Heart left ventricle (tissue), 16 donors: ENCODE results near the gene DAB2IP. TPM values are rescaled to one million over a fixed set of nuclear protein-coding genes. Genes with fewer than 3 reads are reported as not detected.
A peak's percentile ranks its signal among the peaks of the same experiment; 100 is the strongest.

Experiments
- ATAC-seq, 4 donors: fragments of 200-7000 bp; cut with Tn5 transposase; one replicate each; pipeline ENCODE4 v1.9.1; 2020 to 2022; ENCODE audit warnings: moderate library complexity in 4 of 4, mild to moderate bottlenecking in 3 of 4, moderate number of reproducible peaks in 1 of 4
- DNase-seq, 5 donors: peaks; one replicate each; pipeline ENCODE4 v3.0.0-alpha.2; 2020
- H3K27ac ChIP-seq, 12 donors: fragments of 200-600 bp; sonication (generic) in 4 of 12; one replicate each; pipeline versions ENCODE4 v1.5.0 to v1.8.0; 2016 to 2022; ENCODE audit warnings: mild to moderate bottlenecking in 2 of 12
- H3K27me3 ChIP-seq, 9 donors: fragments of 200-600 bp; sonication (generic) in 2 of 9; one replicate each; pipeline versions ENCODE4 v1.5.1 to v1.8.0; 2016 to 2022; ENCODE audit warnings: mild to moderate bottlenecking in 3 of 9
- H3K36me3 ChIP-seq, 9 donors: fragments of 200-600 bp; sonication (generic) in 2 of 9; one replicate each; pipeline versions ENCODE4 v1.5.0 to v1.8.0; 2018 to 2022; ENCODE audit warnings: mild to moderate bottlenecking in 2 of 9
- H3K4me1 ChIP-seq, 12 donors: fragments of 200-600 bp; sonication (generic) in 4 of 12; one replicate each; pipeline versions ENCODE4 v1.5.0 to v1.8.0; 2016 to 2022; ENCODE audit warnings: mild to moderate bottlenecking in 3 of 12
- H3K4me3 ChIP-seq, 12 donors: fragments of 200-600 bp; sonication (generic) in 4 of 12; one replicate each; pipeline versions ENCODE4 v1.5.0 to v1.8.0; 2017 to 2022; ENCODE audit warnings: mild to moderate bottlenecking in 9 of 12, moderate library complexity in 4 of 12
- H3K9me3 ChIP-seq, 12 donors: fragments of 200-600 bp; sonication (generic) in 4 of 12; one replicate each; pipeline versions ENCODE4 v1.5.0 to v1.8.0; 2016 to 2022; ENCODE audit warnings: mild to moderate bottlenecking in 1 of 12
- POLR2A ChIP-seq, 2 donors: fragments of 450-650 bp; IDR thresholded peaks; one replicate each; pipeline ENCODE4 v1.6.1; 2017; ENCODE audit warnings: antibody characterized with exemption in 2 of 2, mild to moderate bottlenecking in 2 of 2, moderate library complexity in 2 of 2
- WGBS, 4 donors: extraction: QIAGEN DNeasy Blood & Tissue Kit in 2 of 4; methylation state at CpG; one replicate each; pipeline versions ENCODE4 v1.1.5 to v1.1.7; 2013 to 2018; 5-methylcytosine and 5-hydroxymethylcytosine counted together
- intact Hi-C, 10 donors: fragments of 100-400 bp; cut with DNase I; formaldehyde crosslinking; loops; one replicate each; pipeline versions ENCODE4 v1.11.1 to v1.14.2; 2022
- polyA plus RNA-seq, 2 donors: library from polyadenylated mRNA; stranded (reverse); fragments of 200-250 nt; gene quantifications; one replicate each; pipeline ENCODE4 v1.2.3, GENCODE V29; 2013
- total RNA-seq, 9 donors: library from RNA; depleted of rRNA in 2 of 9; stranded (reverse); fragments of >200 nt in 2 of 9; fragmentation: NEBNext Ultra II Directional in 3 of 9; extraction: Animal tissue kit (Norgen Biotek cat#: 25700) in 3 of 9; gene quantifications; one replicate each; pipeline versions ENCODE4 v1.1.0 to v1.2.4, GENCODE V29; 2016 to 2023
- TF ChIP-seq, protein P1 (sequence below), 12 donors: fragments of 200-600 bp; sonication (generic) in 4 of 12; IDR thresholded peaks; one replicate each; pipeline versions ENCODE4 v1.5.0 to v1.8.0; 2018 to 2022; ENCODE audit warnings: antibody characterized with exemption in 12 of 12, mild to moderate bottlenecking in 5 of 12
- donor health status: ischemic (EF 13 %, LVEDD 7.1; RV severe dilation, severe dysfunction).
- donor health status: healthy with polysubstance abuse.
- donor health status: DM: no; HTN: yes; CAD: no.
- donor health status: DM: no; HTN: no; CAD: no.
- donor health status: ischemic (EF 25% LVEDD 6.9; RV normal size, moderate dysfunction).
- donor health status: ischemic (EF 25% LVEDD 5.7; RV mildly dilated, moderate dysfunction).
- donor health status: healthy.
- donor health status: DM: yes; HTN: yes; CAD: no.
- donor health status: ischemic (EF 35%, LVEDD 5.7; RV mildly dilated, moderate dysfunction).
- donor health status: nonischemic (EF 11% LVEDD 7.7; RV severe dilation, severe dysfunction).
- donor health status: DM: yes; HTN: yes; CAD: no.
- donor health status: PGD.
- donor health status: ischemic (EF 29% LVEDD 5.4; RV normal size, mild dysfunction).
- donor health status: nonischemic (EF 23%, LVEDD 6.1; RV moderate dilation, normal function).

Gene DAB2IP
- total and polyA plus RNA-seq, 11 donors = 30.9 to 103 (median 52.6) TPM

DNA sequence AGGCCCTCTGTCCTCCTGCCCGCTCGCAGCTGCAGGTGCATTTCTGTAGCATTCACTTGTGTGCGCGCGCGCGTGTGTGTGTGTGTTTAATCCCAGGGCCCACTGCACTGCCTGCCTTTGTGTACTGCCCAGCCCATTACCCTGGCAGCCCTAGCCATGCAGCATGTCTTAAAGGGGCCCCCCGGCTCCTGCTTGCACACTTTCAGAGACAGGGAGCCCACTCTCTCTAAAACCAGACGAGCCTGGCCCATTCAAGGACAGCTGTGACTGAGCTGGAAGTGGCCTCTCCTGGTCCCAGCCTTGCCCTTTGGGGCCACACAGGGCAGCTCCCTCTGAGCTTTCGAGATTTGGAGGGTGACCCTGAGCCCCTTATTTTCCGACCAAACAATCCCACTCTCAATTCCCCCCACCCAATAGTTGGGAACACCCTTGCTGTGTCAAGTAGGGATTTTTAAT, 98.9 kb downstream of the DAB2IP start:
- ATAC-seq (no peak), DNase-seq (no peak)
- WGBS, 4 donors = 82 to 88% (median 84%) methylated on average over 11 of the region's 11 CpGs
- H3K36me3 ChIP-seq = peaks cover 0 to 5% (median 0%) of the 10 kb centered on the region in 9 donors
- H3K27me3 ChIP-seq = no peaks in the 10 kb centered on the region
- TF ChIP-seq POLR2A (IDR thresholded peaks at IDR 0.05) = no peak
- TF ChIP-seq, protein P1, sequence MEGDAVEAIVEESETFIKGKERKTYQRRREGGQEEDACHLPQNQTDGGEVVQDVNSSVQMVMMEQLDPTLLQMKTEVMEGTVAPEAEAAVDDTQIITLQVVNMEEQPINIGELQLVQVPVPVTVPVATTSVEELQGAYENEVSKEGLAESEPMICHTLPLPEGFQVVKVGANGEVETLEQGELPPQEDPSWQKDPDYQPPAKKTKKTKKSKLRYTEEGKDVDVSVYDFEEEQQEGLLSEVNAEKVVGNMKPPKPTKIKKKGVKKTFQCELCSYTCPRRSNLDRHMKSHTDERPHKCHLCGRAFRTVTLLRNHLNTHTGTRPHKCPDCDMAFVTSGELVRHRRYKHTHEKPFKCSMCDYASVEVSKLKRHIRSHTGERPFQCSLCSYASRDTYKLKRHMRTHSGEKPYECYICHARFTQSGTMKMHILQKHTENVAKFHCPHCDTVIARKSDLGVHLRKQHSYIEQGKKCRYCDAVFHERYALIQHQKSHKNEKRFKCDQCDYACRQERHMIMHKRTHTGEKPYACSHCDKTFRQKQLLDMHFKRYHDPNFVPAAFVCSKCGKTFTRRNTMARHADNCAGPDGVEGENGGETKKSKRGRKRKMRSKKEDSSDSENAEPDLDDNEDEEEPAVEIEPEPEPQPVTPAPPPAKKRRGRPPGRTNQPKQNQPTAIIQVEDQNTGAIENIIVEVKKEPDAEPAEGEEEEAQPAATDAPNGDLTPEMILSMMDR (IDR thresholded peaks at IDR 0.05) = no peak
- intact Hi-C loops = loop anchor here in 1 of 10 donors (5.0 kb wide), 2 partner anchors 107 to 232 kb away; no protein-coding TSS in a partner anchor
- H3K4me3 ChIP-seq = no peak overlapping the region
- H3K4me1 ChIP-seq = peaks cover 47 to 100% (median 97%) of the 10 kb centered on the region in 12 donors
- H3K9me3 ChIP-seq = no peaks in the 10 kb centered on the region
- H3K27ac ChIP-seq = peak overlapping the region; percentile 13 to 94 (median 69)

DNA sequence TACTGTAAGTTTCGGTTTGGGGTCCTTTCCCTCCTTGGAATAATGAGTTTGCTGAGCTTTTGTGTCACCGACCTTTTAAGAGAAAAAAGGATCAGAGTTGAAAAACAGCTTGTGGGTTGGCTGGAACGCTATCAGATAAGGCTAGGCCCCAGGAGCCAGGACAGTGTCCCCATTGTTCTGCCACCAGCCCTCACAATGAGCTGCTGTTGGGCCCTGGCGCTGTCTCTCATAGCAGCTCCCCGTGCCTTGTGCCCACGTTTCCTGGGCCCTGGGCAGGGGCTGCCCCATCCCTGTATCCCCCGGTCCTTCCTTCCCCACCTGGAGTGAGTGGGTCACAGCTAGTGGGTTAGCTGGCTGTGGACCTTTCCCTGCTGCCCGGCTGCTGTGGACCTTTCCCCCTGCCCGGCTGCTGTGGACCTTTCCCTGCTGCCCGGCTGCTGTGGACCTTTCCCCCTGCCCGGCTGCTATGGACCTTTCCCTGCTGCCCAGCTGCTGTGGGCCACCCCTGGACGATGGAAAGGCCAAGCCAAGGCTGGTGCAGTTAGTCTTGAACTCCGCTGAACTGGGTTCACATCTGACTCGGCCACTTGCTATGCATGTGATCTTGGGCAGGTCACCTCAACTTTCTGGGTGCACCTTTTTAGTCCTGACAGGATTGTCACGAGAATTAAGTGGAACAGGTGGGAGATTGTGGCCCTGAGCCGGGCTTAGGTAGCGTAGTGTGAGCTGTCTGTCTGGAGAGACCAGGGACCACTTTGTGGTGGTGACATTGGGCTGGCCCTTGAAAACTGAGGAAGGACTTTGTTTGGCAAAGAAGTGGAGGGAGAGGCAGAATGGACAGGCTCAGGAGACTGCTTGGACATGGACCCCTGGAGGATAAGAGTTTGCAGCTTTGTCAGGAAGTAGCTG, 99.5 kb downstream of the DAB2IP start:
- no peak for ATAC-seq
- intact Hi-C loops = loop anchor here in 1 of 10 donors (5.0 kb wide), 2 partner anchors 106 to 231 kb away; no protein-coding TSS in a partner anchor
- peak overlapping the region in 11 of 12 donors; percentile 13 to 94 (median 68) for H3K27ac ChIP-seq
- no peaks in the 10 kb centered on the region for H3K27me3 ChIP-seq
- H3K4me1 ChIP-seq = peaks cover 47 to 100% (median 95%) of the 10 kb centered on the region in 12 donors
- WGBS, 4 donors = 63 to 68% (median 65%) methylated on average over 16 to 17 of the region's 17 CpGs
- no peaks in the 10 kb centered on the region for H3K9me3 ChIP-seq
- TF ChIP-seq POLR2A (IDR thresholded peaks at IDR 0.05) = no peak
- TF ChIP-seq, protein P1 (IDR thresholded peaks at IDR 0.05) = no peak
- no peak overlapping the region for H3K4me3 ChIP-seq
- no peak for DNase-seq
- H3K36me3 ChIP-seq = peaks cover 0 to 5% (median 0%) of the 10 kb centered on the region in 9 donors

DNA sequence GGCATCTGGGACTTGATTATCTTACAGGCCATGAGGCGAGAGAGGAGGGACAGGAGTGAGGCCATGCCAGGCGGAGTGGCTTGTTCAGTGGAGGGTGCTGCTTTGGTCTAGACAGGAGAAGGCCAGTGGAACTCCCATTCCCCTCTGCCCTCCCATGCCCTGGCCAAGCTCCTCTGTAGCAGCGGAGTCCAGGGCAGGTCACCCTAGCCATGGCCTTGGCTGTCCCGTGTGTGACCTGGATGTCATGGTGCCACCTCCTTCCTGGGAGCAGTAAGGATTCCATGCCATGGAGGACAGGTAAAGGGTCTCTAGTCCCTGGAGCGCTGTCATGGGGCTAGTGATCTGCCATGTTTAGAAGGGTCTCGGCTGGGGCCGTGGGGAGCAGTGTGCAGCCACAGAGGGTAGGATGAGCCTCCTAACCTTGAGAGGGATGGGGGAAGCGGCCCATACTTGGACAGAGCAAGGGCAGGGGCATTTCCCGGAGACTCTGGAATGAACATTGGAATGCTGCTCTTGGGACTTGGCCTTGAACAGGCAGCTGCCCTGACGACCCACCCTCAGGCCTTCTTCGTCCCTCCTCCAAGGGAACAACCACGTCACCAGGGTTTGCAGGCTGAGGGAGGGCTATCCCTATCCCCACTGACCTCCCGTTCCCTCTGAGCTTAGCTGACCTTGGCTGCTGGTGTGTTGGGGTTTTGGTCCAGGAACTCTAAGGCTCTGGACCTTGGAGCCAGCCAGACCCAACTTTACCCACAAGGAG, 100.4 kb downstream of the DAB2IP start:
- peak overlapping the region in 9 of 12 donors; percentile 2 to 86 (median 60) for H3K27ac ChIP-seq
- no peak for TF ChIP-seq POLR2A (IDR thresholded peaks at IDR 0.05)
- TF ChIP-seq, protein P1 (IDR thresholded peaks at IDR 0.05) = no peak
- no peaks in the 10 kb centered on the region for H3K27me3 ChIP-seq
- H3K4me1 ChIP-seq = peaks cover 42 to 100% (median 94%) of the 10 kb centered on the region in 12 donors
- intact Hi-C loops = loop anchor here in 1 of 10 donors (5.0 kb wide), 2 partner anchors 105 to 230 kb away; no protein-coding TSS in a partner anchor
- no peak overlapping the region for H3K4me3 ChIP-seq
- 56 to 69% (median 65%) methylated on average over 8 to 13 of the region's 13 CpGs for WGBS, 4 donors
- no peaks in the 10 kb centered on the region for H3K9me3 ChIP-seq
- DNase-seq (peak in 1 of 5 donors; percentile 67), ATAC-seq (peak in 3 of 4 donors; percentile 4 to 31 (median 11))
- peaks cover 0 to 5% (median 0%) of the 10 kb centered on the region in 9 donors for H3K36me3 ChIP-seq
